Astrocyte of the spinal cord (primary cell): ENCODE data around the gene ARHGAP4.

Experiments
- DNase-seq: peaks from one replicate; pipeline ENCODE4 v3.0.0; 2011; ENCODE audit warnings: low read depth, low spot score
- H3K4me3 ChIP-seq: 2 replicates; pipeline ENCODE4 v1.5.1; 2011; ENCODE audit warnings: low read depth, mild to moderate bottlenecking, low read length, moderate library complexity
- in situ Hi-C: cut with HindIII; loops from 2 replicates; pipeline ENCODE4 v1.10.0; 2017; ENCODE audit warnings: low sequenced_read_pairs
- TF ChIP-seq, protein P1 (sequence below): IDR thresholded peaks from 2 replicates; pipeline ENCODE4 v1.5.1; 2012; ENCODE audit warnings: low read depth, mild to moderate bottlenecking, low read length, inconsistent platforms

ARHGAP4 gene

DNA sequence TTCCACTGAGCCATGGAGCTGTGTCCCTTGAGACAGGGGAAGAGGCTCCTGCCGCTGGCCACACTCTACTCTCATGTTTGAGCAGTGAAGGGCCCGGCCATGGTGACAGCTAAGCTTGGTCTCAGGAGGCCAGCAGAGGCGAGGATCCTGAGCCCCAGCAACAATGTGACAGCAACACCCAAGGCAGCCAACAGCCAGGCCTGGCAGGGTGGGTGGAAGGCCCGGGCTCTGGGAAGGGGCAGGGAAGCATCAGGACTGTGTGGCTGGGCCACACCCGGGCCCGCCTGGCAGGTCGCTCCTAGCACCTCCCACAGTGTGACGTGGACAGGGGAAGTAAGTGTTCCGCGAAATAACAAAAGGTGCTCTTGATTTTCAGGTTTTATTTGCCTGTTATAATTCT is 64.9 kb downstream of the ARHGAP4 start:
- DNase-seq = no peak
- TF ChIP-seq, protein P1, sequence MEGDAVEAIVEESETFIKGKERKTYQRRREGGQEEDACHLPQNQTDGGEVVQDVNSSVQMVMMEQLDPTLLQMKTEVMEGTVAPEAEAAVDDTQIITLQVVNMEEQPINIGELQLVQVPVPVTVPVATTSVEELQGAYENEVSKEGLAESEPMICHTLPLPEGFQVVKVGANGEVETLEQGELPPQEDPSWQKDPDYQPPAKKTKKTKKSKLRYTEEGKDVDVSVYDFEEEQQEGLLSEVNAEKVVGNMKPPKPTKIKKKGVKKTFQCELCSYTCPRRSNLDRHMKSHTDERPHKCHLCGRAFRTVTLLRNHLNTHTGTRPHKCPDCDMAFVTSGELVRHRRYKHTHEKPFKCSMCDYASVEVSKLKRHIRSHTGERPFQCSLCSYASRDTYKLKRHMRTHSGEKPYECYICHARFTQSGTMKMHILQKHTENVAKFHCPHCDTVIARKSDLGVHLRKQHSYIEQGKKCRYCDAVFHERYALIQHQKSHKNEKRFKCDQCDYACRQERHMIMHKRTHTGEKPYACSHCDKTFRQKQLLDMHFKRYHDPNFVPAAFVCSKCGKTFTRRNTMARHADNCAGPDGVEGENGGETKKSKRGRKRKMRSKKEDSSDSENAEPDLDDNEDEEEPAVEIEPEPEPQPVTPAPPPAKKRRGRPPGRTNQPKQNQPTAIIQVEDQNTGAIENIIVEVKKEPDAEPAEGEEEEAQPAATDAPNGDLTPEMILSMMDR = no peak
- H3K4me3 ChIP-seq = no peak overlapping the region
- in situ Hi-C loops = no loop called here
